ENCODE measurements around the gene ZSCAN25.
A peak's percentile ranks its signal among the peaks of the same experiment; 100 is the strongest.
"Not testable (repeated sequence)": the region's sequence is repeated elsewhere in the genome, so short reads cannot be mapped to it uniquely, and the experiment has no call there.

ZSCAN25 gene

DNA sequence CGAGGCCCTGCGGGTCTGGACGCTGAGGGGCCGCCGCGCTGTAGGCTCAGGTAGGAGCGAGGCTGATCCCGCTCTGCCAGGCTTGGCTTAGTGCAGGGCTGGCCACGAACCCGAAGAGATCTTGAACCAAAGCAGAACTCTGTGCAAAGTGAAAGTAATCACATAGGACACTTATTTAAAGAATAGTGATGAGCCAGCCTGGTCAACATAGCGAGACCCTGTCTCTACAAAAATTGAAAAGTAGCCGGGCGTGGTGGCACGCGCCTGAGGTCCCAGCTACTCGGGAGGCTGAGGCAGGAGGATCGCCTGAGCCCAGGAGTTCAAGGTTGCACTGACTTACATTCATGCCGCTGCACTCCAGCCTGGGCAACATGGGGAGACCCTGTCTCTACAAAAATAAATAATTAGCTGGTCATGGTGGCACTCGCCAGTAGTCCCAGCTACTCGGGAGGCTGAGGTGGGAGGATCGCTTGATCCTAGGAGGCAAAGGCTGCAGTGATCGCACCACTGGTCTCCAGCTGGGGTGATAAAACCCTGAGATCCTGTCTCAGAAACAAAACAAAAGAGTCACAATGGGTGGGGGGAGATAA is 541 bp downstream of the ZSCAN25 start:
- no peak for DNase-seq (ENCODE audit: low read depth)

DNA sequence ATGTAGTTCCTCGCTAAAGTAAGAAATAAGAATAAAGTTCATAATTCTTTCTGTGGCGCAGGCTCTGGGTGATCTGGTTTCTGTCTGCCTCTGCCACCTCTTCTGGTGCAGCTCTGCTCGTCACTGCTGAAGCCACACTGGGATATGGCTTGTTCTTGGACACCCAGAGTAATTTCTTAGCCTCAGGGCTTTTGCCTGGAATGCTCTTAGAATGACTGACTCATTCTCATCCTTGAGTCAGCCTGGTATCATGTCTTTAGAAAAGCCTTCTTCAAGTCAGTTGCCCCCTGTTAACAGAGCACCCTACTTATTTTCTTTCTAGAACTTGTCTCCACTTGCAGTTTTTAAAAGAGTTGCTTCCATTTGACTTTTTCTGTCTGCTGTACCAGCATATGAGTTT is 2.0 kb downstream of the ZSCAN25 start:
- no peak for DNase-seq (ENCODE audit: low read depth)

DNA sequence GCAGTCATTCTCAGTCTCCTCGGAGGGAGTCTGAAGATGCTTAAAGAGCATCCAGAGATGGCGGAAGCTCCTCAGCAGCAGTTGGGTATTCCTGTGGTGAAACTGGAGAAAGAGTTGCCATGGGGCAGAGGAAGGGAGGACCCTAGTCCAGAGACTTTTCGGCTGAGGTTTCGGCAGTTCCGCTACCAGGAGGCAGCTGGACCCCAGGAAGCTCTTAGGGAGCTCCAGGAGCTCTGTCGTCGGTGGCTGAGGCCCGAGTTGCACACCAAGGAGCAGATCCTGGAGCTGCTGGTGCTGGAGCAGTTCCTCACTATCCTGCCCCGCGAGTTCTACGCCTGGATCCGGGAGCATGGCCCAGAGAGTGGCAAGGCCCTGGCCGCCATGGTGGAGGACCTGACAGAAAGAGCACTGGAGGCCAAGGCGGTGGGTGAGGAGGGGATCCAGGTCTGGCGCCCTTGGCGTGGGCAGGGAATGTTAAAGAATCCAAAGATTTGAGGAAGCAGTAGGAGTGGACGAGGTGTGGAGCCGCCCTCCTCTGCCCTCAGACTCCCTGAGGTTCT is 2.9 kb downstream of the ZSCAN25 start:
- no peak for DNase-seq (ENCODE audit: low read depth)

DNA sequence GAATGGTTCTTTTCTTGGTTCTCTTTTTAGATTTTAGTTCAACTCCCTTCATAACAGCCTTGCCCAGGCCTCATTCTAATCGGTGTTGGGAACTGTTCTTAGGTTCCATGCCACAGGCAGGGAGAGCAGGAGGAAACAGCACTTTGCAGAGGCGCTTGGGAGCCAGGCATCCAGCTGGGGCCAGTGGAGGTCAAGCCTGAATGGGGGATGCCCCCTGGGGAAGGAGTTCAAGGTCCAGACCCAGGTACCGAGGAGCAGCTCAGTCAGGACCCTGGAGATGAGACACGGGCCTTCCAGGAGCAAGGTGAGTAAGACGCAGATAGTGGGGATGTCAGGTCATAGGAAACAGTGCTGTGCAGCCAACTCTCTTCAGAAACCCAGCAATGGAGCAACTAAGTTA is 4.5 kb downstream of the ZSCAN25 start:
- no peak for DNase-seq (ENCODE audit: low read depth)

DNA sequence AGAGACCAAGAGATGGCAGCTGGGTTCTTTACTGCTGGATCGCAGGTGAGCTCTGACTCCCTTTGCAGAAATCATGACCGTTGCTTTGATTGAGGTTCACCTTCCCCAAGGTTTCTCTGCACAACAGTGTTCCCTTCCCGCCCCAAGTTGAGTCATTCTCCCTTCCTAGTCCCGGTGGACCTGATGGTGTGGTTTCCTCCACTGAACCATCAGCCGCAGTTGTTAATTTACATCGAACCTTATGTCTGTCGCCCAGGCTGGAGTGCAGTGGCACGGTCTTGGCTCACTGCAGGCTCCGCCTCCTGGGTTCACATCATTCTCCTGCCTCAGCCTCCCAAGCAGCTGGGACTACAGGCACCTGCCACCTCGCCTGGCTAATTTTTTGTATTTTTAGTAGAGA is 5.8 kb downstream of the ZSCAN25 start:
- DNase-seq (ENCODE audit: low read depth), result no peak

- no peak for DNase-seq (ENCODE audit: low read depth)
These were observed 6.4 kb downstream of the ZSCAN25 start for GRCh38 chr7:99623091-99623693.

DNA sequence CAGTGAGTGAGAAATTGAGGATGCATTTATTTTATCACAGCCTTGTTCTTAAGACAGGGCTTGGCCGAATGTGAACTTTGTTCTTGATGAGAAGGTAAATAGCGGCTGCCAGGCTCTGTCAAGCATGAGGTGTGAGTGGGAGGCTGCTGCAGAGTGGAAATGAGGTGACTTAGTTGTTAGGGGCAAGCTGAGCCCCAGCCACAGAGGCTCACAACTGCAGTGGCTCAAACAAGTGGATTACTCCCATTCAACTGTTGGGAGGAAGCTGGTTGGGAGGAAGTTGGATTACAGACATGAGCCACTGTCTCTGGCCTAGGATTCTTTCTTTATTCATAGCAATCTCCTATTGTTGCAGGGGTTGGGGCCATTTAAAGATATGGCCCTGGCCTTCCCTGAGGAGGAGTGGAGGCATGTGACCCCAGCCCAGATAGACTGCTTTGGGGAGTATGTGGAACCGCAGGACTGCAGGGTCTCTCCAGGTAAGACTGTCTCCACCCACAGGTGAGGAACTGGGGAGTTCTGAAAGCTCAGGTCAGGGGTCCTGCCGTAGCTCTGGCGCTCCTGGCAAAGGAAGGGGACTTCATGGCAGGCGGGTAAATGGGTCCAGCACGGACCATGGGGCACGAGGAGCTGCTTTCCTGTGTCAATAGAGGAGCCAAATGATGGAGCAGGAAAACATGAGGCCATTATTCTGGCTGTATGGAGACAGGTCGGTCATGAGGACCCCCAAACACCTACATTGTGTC is 7.1 kb downstream of the ZSCAN25 start:
- peak; percentile 23 for DNase-seq (ENCODE audit: low read depth)

GRCh38 chr7:99624484-99624883 is 7.7 kb downstream of the ZSCAN25 start:
- DNase-seq (ENCODE audit: low read depth), result peak; percentile 75

GRCh38 chr7:99625321-99625720 is 8.6 kb downstream of the ZSCAN25 start:
- DNase-seq (ENCODE audit: low read depth), result no peak

GRCh38 chr7:99625961-99626360 is 9.2 kb downstream of the ZSCAN25 start:
- DNase-seq (ENCODE audit: low read depth), result no peak

DNA sequence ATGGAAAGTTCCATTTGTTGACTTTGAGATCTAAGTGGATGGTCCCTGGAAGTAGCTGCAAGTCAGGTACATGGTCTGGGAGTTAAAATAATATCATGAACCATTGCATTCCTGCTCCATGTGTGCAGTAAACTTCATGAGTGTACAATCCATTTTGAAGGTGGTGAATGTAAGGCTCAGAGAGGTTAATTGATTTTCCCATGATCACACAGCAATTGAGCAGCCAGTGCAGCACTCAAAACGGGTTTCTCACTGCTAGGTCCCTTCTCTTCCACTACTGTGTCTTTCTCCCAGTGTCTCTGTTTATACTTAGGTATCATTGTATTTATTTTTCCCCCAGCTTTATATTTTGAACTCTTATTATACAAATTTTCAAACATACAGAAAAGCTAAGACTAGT is 9.9 kb downstream of the ZSCAN25 start:
- no peak for DNase-seq (ENCODE audit: low read depth)

DNA sequence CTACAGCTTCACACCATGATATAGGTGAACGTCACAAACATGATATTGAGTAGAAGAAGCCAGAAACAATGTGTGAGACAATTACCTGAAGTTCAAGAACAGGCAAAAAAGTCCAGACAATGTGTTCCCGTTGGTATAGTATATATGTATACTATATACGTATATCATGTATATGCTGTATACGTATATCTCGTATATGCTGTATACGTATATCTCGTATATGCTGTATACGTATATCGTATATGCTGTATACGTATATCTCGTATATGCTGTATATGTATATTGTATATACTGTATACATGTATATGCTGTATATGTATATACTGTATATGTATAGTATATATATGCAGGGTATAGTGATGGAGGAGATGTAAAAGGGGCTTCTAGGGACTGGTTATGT is 10.8 kb downstream of the ZSCAN25 start:
- no peak for DNase-seq (ENCODE audit: low read depth)

- DNase-seq (ENCODE audit: low read depth), result no peak
These were observed 12.0 kb downstream of the ZSCAN25 start for GRCh38 chr7:99628471-99629465.

DNA sequence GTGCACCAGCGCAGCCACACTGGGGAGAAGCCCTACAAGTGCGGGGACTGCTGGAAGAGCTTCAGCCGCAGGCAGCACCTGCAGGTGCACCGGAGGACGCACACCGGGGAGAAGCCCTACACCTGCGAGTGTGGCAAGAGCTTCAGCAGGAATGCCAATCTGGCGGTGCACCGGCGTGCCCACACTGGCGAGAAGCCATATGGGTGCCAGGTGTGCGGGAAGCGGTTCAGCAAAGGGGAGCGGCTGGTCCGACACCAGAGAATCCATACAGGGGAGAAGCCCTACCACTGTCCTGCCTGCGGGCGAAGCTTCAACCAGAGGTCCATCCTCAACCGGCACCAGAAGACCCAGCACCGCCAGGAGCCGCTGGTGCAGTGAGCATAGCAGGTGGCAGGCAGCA is 12.9 kb downstream of the ZSCAN25 start:
- no peak for DNase-seq (ENCODE audit: low read depth)

DNA sequence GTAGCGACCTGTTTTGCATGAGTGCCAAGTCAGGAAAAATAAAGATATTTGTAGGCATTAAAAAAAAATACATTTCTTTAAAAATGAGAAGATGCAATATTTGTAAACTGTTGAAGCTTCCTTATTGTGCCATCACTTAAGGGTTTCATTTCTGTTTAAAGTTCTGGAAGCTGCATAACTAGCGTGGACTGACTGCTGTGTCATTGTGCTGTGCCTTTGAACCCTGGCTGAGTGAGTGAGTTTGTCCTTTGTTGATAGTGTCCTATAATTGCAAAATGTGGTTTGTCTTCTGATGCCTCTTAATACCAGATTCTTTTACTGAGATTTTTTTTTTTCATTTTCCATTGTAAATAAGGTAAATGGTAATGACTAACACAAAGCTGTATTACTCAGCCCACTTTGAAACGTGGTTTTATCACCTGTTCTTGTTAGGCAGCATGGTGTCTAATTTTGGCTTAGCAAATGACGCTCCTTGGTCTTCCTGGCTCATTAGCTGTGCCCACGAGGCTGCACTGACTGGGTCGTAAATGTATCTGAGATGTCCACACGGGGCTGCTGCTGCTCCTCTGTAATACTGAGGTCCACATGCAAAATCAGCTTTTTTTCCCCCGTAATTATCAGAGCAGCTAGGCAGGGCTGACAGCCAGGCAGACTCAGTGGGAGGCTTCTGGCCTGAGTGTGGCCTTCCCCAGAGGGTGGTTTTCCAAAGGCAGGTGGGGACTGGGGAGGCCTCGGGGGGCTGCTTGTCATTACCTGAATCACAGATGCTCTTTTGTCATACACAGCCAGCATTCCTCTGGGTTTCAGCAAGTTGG is 14.8 kb downstream of the ZSCAN25 start:
- no peak for DNase-seq (ENCODE audit: low read depth)

GRCh38 chr7:99637414-99637813 is 20.7 kb downstream of the ZSCAN25 start:
- DNase-seq (ENCODE audit: low read depth), result not testable (repeated sequence)

GRCh38 chr7:99638731-99639130 is 22.0 kb downstream of the ZSCAN25 start:
- DNase-seq (ENCODE audit: low read depth), result no peak

- DNase-seq (ENCODE audit: low read depth), result no peak
These were observed 22.5 kb downstream of the ZSCAN25 start for GRCh38 chr7:99639267-99639666.

GRCh38 chr7:99642027-99642426 is 25.3 kb downstream of the ZSCAN25 start:
- DNase-seq (ENCODE audit: low read depth), result no peak

DNA sequence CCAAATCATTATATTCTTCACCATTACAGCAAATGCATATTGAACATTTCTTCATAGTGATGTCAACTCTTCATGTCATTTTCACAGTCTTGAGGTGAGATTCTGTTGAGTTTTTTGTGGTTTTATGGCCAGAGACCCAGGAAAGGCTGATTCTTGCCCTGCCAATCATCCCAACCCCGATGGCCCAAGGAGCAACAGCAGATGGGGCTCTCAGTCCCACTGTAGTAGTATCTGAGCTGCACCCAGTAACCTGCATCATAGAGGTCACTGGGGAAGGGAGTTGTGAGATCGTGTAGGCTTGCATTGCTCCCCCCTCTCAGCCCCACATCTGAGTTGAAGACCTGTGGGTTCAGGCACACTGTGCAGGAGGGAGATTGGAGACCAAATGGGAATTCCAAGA is 26.7 kb downstream of the ZSCAN25 start:
- DNase-seq (ENCODE audit: low read depth), result no peak

- DNase-seq (ENCODE audit: low read depth), result no peak
These were observed 27.7 kb downstream of the ZSCAN25 start for GRCh38 chr7:99644431-99644830.
